Uterus (tissue), 4 donors: ENCODE measurements around the gene TAP2. TPM values are rescaled to one million over a fixed set of nuclear protein-coding genes. Genes with fewer than 3 reads are reported as not detected.

ENCODE experiments used
- DNase-seq, 2 donors: peaks; one replicate each; pipeline ENCODE4 v3.0.0-alpha.2; 2019 to 2020
- H3K27ac ChIP-seq, 2 donors: fragments of 200-600 bp; sonication (generic); 1 replicate in 1 of 2; 2 replicates in 1 of 2; pipeline ENCODE4 v1.5.1; 2016 to 2018
- H3K27me3 ChIP-seq, 2 donors: fragments of 200-600 bp; sonication (generic); one replicate each; pipeline ENCODE4 v1.5.1; 2018 to 2019; ENCODE audit warnings: control low read depth in 1 of 2
- H3K36me3 ChIP-seq, 2 donors: fragments of 200-600 bp; sonication (generic); one replicate each; pipeline ENCODE4 v1.5.1; 2019; ENCODE audit warnings: control low read depth in 1 of 2
- H3K4me1 ChIP-seq, 2 donors: fragments of 200-600 bp; sonication (generic); one replicate each; pipeline ENCODE4 v1.5.1; 2018 to 2019; ENCODE audit warnings: control low read depth in 1 of 2
- H3K4me3 ChIP-seq, 2 donors: fragments of 200-600 bp; sonication (generic); 1 replicate in 1 of 2; 2 replicates in 1 of 2; pipeline ENCODE4 v1.5.1; 2018 to 2019; ENCODE audit warnings: mild to moderate bottlenecking in 1 of 2
- H3K9me3 ChIP-seq, 2 donors: fragments of 200-600 bp; sonication (generic); one replicate each; pipeline ENCODE4 v1.5.1; 2019; ENCODE audit warnings: control low read depth in 1 of 2
- POLR2A ChIP-seq, 2 donors: fragments of 450-650 bp; IDR thresholded peaks; one replicate each; pipeline ENCODE4 v1.6.1; 2016; ENCODE audit warnings: antibody characterized with exemption in 2 of 2, mild to moderate bottlenecking in 1 of 2, moderate library complexity in 1 of 2
- intact Hi-C: fragments of 100-400 bp; cut with DNase I; formaldehyde crosslinking; loops from one replicate; pipeline ENCODE4 v1.15.1; 2023; ENCODE audit warnings: low total_unique reads
- total RNA-seq, 4 donors: library from RNA; depleted of rRNA in 3 of 4; stranded (reverse); fragments of >200 nt in 3 of 4; gene quantifications; one replicate each; pipeline versions ENCODE4 v1.1.0 to v1.2.4, GENCODE V29; 2014 to 2023
- TF ChIP-seq, protein P1 (sequence below), 4 experiments: fragments of 200-600 bp in 2 of 4; fragments of 450-650 bp in 2 of 4; sonication (generic) in 2 of 4; IDR thresholded peaks; one replicate each; pipeline ENCODE4 v1.5.1; 2016 to 2019; ENCODE audit warnings: antibody characterized with exemption in 4 of 4, mild to moderate bottlenecking in 2 of 4, moderate library complexity in 1 of 4
- donor health status: DM: yes; HTN: yes; CAD: no.

Gene TAP2
- 10 to 100 TPM in 2 of 4 donors, 1 to 10 TPM in 2; 3.0 to 42.4 (median 21.5) TPM for total RNA-seq

DNA sequence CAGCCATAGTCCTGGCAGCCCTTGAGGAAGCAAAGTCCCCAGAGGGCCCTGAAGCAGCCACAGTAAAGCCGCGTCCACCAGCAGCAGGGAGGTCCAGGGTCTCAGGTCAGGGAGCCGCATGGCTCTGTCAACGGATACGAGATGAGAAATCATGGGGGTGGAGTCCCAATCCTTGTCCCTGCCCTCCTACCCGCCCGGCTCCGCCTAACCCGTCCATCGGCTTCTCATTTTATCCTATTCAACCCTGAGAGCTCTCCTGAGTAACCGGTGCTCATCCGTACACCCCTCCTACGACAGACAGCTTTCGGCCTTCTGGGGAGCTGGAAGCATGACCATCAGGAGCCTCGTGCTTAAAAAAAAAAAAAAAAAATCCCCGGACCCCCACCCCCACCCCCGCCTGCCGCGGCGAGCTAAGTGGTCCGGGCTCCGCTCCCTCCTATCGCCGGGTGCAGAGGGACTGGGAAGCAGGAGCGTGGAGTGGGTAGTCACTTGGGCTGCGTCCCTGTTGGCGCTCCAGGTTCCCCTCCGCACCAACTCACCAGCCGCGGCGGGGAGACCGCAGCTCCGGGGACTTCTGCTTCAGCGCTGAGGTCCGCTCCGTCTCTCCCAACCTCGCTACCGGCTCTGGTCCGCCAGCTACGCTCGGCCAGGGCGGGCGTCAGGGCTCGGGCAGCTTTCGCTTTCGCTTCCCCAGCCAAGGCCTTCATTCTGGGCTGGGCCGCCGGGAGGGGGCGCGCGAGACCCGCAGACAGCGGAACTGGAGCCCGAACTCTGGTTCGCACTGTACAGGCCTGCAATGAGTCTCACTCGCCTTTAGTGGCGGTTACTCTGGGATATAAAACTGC is at the start of gene TAP2:
Gene TAP2, minus strand, starts transcription at position 626 of the 845 bp plus-strand sequence. Its CDS starts 506 bp downstream, at position 120.
- no peaks in the 10 kb centered on the region for H3K4me1 ChIP-seq
- TF ChIP-seq POLR2A (IDR thresholded peaks at IDR 0.05) = peak; percentile 68 to 73
- TF ChIP-seq, protein P1, sequence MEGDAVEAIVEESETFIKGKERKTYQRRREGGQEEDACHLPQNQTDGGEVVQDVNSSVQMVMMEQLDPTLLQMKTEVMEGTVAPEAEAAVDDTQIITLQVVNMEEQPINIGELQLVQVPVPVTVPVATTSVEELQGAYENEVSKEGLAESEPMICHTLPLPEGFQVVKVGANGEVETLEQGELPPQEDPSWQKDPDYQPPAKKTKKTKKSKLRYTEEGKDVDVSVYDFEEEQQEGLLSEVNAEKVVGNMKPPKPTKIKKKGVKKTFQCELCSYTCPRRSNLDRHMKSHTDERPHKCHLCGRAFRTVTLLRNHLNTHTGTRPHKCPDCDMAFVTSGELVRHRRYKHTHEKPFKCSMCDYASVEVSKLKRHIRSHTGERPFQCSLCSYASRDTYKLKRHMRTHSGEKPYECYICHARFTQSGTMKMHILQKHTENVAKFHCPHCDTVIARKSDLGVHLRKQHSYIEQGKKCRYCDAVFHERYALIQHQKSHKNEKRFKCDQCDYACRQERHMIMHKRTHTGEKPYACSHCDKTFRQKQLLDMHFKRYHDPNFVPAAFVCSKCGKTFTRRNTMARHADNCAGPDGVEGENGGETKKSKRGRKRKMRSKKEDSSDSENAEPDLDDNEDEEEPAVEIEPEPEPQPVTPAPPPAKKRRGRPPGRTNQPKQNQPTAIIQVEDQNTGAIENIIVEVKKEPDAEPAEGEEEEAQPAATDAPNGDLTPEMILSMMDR (IDR thresholded peaks at IDR 0.05) = peak; percentile 95 to 99 (median 98)
- no peaks in the 10 kb centered on the region for H3K9me3 ChIP-seq
- H3K36me3 ChIP-seq = no peaks in the 10 kb centered on the region
- peak; percentile 95 to 97 for DNase-seq
- peak within 1 kb of the TSS; percentile 98 for H3K27ac ChIP-seq
- intact Hi-C loops = no loop called here
- H3K4me3 ChIP-seq = peak within 1 kb of the TSS; percentile 77 to 84
- H3K27me3 ChIP-seq = no peaks in the 10 kb centered on the region

- TF ChIP-seq, protein P1 (IDR thresholded peaks at IDR 0.05) = no peak
- no peak for TF ChIP-seq POLR2A (IDR thresholded peaks at IDR 0.05)
- Histone ChIP-seq H3K36me3 (no peaks in the 10 kb centered on the region), H3K9me3 (no peaks in the 10 kb centered on the region), H3K27me3 (no peaks in the 10 kb centered on the region), H3K4me1 (peaks cover 0 to 7% of the 10 kb centered on the region in 2 donors), H3K4me3 (no peak overlapping the region), H3K27ac (peak overlapping the region; percentile 39 to 58)
- intact Hi-C loops = loop anchor here (10.0 kb wide), 1 partner anchor 47 kb away; no protein-coding TSS in a partner anchor
- no peak for DNase-seq
Observed at GRCh38 chr6:32887616-32888015, 49.1 kb upstream of the TAP2 start.

- Histone ChIP-seq H3K4me3 (no peak overlapping the region), H3K27ac (peak overlapping the region; percentile 39 to 58), H3K27me3 (no peaks in the 10 kb centered on the region), H3K36me3 (no peaks in the 10 kb centered on the region), H3K4me1 (peaks cover 0 to 7% of the 10 kb centered on the region in 2 donors), H3K9me3 (no peaks in the 10 kb centered on the region)
- peak in 1 of 2 donors; percentile 49 for DNase-seq
- TF ChIP-seq, protein P1 (IDR thresholded peaks at IDR 0.05) = no peak
- no peak for TF ChIP-seq POLR2A (IDR thresholded peaks at IDR 0.05)
- intact Hi-C loops = loop anchor here (10.0 kb wide), 1 partner anchor 48 kb away; no protein-coding TSS in a partner anchor
Observed at GRCh38 chr6:32886681-32887383, 48.3 kb upstream of the TAP2 start.

- H3K27ac ChIP-seq = no peak overlapping the region
- intact Hi-C loops = loop anchor here (10.0 kb wide), 1 partner anchor 49 kb away; no protein-coding TSS in a partner anchor
Observed at GRCh38 chr6:32885698-32886286, 47.3 kb upstream of the TAP2 start.

More at GRCh38 chr6:32885698-32886286, 47.3 kb upstream of the TAP2 start:
- Histone ChIP-seq H3K4me3 (no peak overlapping the region), H3K4me1 (peaks cover 0 to 7% of the 10 kb centered on the region in 2 donors), H3K27me3 (no peaks in the 10 kb centered on the region), H3K36me3 (no peaks in the 10 kb centered on the region), H3K9me3 (no peaks in the 10 kb centered on the region)
- TF ChIP-seq, protein P1 (IDR thresholded peaks at IDR 0.05) = peak; percentile 58 to 78 (median 76)
- no peak for TF ChIP-seq POLR2A (IDR thresholded peaks at IDR 0.05)
- no peak for DNase-seq
